Muscle layer of duodenum (tissue), 2 donors: ENCODE measurements around the gene TOMM34.

Experiments
- H3K27ac ChIP-seq: one replicate; pipeline ENCODE4 v1.7.0; 2013; ENCODE audit warnings: mild to moderate bottlenecking, low read length
- H3K27me3 ChIP-seq: one replicate; pipeline ENCODE4 v1.7.0; 2013; ENCODE audit warnings: low read depth, mild to moderate bottlenecking, control low read depth, low read length
- H3K36me3 ChIP-seq, 2 donors: one replicate each; pipeline ENCODE4 v1.7.0; 2013; ENCODE audit warnings: low read length in 2 of 2, control low read depth in 1 of 2, mild to moderate bottlenecking in 1 of 2; ENCODE audit not compliant: insufficient read depth in 2 of 2, control insufficient read depth in 1 of 2
- H3K4me1 ChIP-seq, 2 donors: one replicate each; pipeline ENCODE4 v1.7.0; 2013; ENCODE audit warnings: low read length in 2 of 2, mild to moderate bottlenecking in 2 of 2, control low read depth in 1 of 2, moderate library complexity in 1 of 2; ENCODE audit not compliant: insufficient read depth in 2 of 2, control insufficient read depth in 1 of 2
- H3K4me3 ChIP-seq, 2 donors: one replicate each; pipeline ENCODE4 v1.7.0; 2013; ENCODE audit warnings: low read length in 2 of 2, low read depth in 1 of 2, mild to moderate bottlenecking in 1 of 2
- H3K9me3 ChIP-seq, 2 donors: one replicate each; pipeline ENCODE4 v1.7.0; 2013; ENCODE audit warnings: low read length in 2 of 2, control low read depth in 1 of 2, mild to moderate bottlenecking in 1 of 2; ENCODE audit not compliant: control insufficient read depth in 1 of 2
- donor health status: healthy.

TOMM34 gene, protein sequence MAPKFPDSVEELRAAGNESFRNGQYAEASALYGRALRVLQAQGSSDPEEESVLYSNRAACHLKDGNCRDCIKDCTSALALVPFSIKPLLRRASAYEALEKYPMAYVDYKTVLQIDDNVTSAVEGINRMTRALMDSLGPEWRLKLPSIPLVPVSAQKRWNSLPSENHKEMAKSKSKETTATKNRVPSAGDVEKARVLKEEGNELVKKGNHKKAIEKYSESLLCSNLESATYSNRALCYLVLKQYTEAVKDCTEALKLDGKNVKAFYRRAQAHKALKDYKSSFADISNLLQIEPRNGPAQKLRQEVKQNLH

GRCh38 chr20:44960103-44960852 lies at the start of gene TOMM34:
TOMM34 (minus strand) TSS chr20:44960397; CDS start chr20:44960333, 64 bp downstream.
- peak within 1 kb of the TSS; percentile 64 for H3K27ac ChIP-seq
- H3K9me3 ChIP-seq: no peaks in the 10 kb centered on the region
- peaks cover 14 to 19% of the 10 kb centered on the region in 2 donors for H3K4me1 ChIP-seq
- H3K36me3 ChIP-seq: peaks cover 12 to 13% of the 10 kb centered on the region in 2 donors
- H3K4me3 ChIP-seq: peak within 1 kb of the TSS; percentile 74 to 75
- no peaks in the 10 kb centered on the region for H3K27me3 ChIP-seq

- no peak overlapping the region for H3K27ac ChIP-seq
- H3K4me1 ChIP-seq: peaks cover 0 to 4% of the 10 kb centered on the region in 2 donors
- no peak overlapping the region for H3K4me3 ChIP-seq
- no peaks in the 10 kb centered on the region for H3K9me3 ChIP-seq
- peaks cover 9 to 22% of the 10 kb centered on the region in 2 donors for H3K36me3 ChIP-seq
- H3K27me3 ChIP-seq: no peaks in the 10 kb centered on the region
Observed at GRCh38 chr20:45008521-45009049, 48.4 kb upstream of the TOMM34 start.

DNA sequence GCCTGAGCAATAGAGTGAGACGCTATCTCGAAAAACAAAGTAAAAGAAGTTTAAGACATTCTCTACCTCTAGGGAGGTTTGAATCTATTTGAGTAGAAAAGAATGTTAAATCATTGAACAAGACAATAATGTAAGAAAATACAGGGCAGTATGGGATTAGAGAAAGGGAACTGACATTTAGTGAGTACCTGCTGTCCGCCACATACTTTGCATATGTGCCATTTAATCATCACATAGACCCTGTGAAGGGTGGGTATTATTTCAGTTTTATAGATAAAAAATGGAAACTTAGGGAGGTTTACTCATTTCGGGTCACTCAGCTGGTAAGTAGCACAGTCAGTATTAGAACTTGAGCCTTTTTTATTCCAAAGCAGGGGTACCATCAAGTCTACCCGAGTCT lies 37.5 kb upstream of the TOMM34 start:
- Histone ChIP-seq H3K27me3 (no peaks in the 10 kb centered on the region), H3K9me3 (no peaks in the 10 kb centered on the region), H3K4me3 (no peak overlapping the region), H3K4me1 (no peaks in the 10 kb centered on the region), H3K36me3 (peaks cover 37 to 45% of the 10 kb centered on the region in 2 donors), H3K27ac (no peak overlapping the region)

- Histone ChIP-seq H3K27me3 (no peaks in the 10 kb centered on the region), H3K4me1 (no peaks in the 10 kb centered on the region), H3K9me3 (no peaks in the 10 kb centered on the region), H3K36me3 (peaks cover 37 to 45% of the 10 kb centered on the region in 2 donors), H3K27ac (no peak overlapping the region), H3K4me3 (no peak overlapping the region)
Observed at GRCh38 chr20:44997171-44997570, 37.0 kb upstream of the TOMM34 start.

- H3K27ac ChIP-seq: no peak overlapping the region
- H3K9me3 ChIP-seq: no peaks in the 10 kb centered on the region
- H3K4me3 ChIP-seq: no peak overlapping the region
- H3K36me3 ChIP-seq: peaks cover 12 to 22% of the 10 kb centered on the region in 2 donors
- H3K27me3 ChIP-seq: no peaks in the 10 kb centered on the region
- no peaks in the 10 kb centered on the region for H3K4me1 ChIP-seq
Observed at GRCh38 chr20:44993343-44993742, 33.1 kb upstream of the TOMM34 start.

GRCh38 chr20:44990957-44991356 lies 30.8 kb upstream of the TOMM34 start:
- Histone ChIP-seq H3K4me1 (no peaks in the 10 kb centered on the region), H3K4me3 (no peak overlapping the region), H3K9me3 (no peaks in the 10 kb centered on the region), H3K27ac (peak overlapping the region; percentile 71), H3K27me3 (no peaks in the 10 kb centered on the region), H3K36me3 (peaks cover 6% of the 10 kb centered on the region in 2 donors)

DNA sequence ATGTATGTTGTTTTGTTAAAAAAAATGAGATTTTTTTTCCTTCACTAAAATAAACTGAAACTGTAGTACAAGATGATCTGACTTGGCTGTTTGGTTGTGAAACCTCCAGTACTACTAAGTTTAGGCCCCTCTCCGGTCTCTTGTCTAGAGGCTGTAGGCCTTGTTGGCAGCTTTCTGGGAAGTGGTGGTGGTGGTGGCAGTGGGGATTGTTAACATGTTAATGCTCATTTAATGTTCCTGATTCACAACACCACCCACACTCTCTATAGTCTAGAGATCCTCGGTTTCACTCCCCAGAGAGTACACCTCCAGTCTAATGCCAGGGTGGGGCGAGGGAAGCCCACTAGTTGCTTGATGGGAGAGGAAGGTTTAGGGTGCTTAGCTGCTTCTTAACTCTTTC lies 30.2 kb upstream of the TOMM34 start:
- peak overlapping the region; percentile 71 for H3K27ac ChIP-seq

DNA sequence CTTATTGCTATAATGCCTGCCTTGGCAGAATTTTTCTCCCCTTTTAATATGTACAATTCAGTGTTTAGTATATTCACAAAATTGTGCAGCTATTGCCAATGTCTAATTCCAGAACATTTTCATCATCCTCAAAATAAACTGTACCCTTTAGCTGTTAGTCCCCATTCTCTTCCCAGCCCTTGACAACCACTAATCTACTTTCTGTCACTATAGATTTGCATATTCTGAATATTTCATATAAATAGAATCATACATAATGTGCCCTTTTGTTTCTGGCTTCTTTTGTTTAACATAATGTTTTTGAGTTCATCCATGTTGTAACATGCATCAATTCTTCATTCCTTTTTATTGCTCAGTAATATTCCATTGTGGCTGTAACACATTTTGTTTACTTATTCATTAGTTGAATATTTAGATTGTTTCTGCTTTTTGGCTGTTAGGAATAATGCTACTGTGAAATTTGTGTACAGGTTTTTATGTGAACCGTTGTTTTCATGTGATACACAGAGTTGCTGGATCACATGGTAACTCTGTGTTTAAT lies 28.5 kb upstream of the TOMM34 start:
- Histone ChIP-seq H3K4me3 (no peak overlapping the region), H3K27ac (no peak overlapping the region), H3K36me3 (peaks cover 5 to 10% of the 10 kb centered on the region in 2 donors), H3K9me3 (no peaks in the 10 kb centered on the region), H3K4me1 (no peaks in the 10 kb centered on the region), H3K27me3 (no peaks in the 10 kb centered on the region)

More for the DNA sequence above, 30.2 kb upstream of the TOMM34 start:
- Histone ChIP-seq H3K9me3 (no peaks in the 10 kb centered on the region), H3K4me3 (no peak overlapping the region), H3K36me3 (peaks cover 5 to 6% of the 10 kb centered on the region in 2 donors), H3K4me1 (no peaks in the 10 kb centered on the region), H3K27me3 (no peaks in the 10 kb centered on the region)

DNA sequence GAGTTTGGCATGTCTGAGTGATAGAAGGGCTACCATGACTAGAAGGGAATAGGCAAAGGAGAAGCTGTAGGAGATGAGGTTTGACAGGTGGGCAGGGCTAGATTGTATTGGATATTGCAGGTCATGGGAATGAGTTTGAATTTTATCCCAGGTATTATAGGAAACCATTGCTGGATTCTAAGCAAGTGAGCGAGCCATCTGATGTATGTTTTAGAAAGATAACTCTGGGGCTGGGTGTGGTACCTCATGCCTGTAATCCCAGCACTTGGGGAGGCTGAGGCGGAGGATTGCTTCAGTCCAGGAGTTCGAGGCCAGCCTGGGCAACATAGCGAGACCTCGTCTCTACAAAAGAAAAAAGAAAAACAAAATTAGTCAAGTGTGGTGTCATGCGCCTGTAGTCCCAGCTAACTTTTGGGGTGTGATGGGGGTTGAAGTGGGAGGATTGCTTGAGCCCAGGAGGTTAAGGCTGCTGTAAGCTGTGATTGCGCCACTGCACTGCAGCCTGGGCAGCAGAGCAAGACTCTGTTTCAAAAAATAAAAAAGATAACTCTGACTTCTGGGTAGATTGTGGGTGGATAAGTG lies 23.0 kb upstream of the TOMM34 start:
- H3K4me3 ChIP-seq: no peak overlapping the region

GRCh38 chr20:44981736-44982406 lies 21.7 kb upstream of the TOMM34 start:
- Histone ChIP-seq H3K9me3 (no peaks in the 10 kb centered on the region), H3K36me3 (peaks cover 20 to 38% of the 10 kb centered on the region in 2 donors), H3K27ac (no peak overlapping the region), H3K4me3 (no peak overlapping the region), H3K4me1 (no peaks in the 10 kb centered on the region), H3K27me3 (no peaks in the 10 kb centered on the region)

More for the DNA sequence above, 23.0 kb upstream of the TOMM34 start:
- no peaks in the 10 kb centered on the region for H3K9me3 ChIP-seq
- no peaks in the 10 kb centered on the region for H3K4me1 ChIP-seq
- H3K27me3 ChIP-seq: no peaks in the 10 kb centered on the region
- H3K36me3 ChIP-seq: peaks cover 17 to 44% of the 10 kb centered on the region in 2 donors
- no peak overlapping the region for H3K27ac ChIP-seq
